NCI-H187 (cell line): Measurements from ENCODE around the gene PTPRO.

Experiments used
- DNase-seq, 2 experiments: peaks; one replicate each; lab custom pipeline; 2025; lab: John Stamatoyannopoulos, UW

The PTPRO gene

DNA sequence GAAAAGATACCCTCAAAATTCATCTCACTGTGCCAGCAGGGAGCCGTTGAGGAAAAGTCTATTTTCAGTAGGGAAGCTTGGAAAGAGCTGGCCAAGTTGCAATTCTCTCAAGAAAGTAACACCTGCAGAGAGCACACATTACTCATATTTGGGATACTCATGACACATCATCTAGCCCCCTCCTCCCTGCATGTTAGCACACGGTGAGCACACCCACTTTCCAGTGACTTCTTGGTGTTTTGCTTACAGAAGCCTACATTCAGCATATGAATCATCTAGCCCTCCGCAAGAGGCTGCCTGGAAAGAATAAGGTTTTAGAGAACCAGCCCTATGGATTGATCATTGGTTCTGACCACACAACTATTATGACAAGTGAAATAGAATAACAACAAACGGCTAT is 124.5 kb downstream of the PTPRO start:
- DNase-seq, result no peak

GRCh38 chr12:15453613-15454012 is 131.3 kb downstream of the PTPRO start:
- DNase-seq, result no peak

- DNase-seq, result no peak
Measured at GRCh38 chr12:15458008-15458407, 135.7 kb downstream of the PTPRO start.

- no peak for DNase-seq
Measured at GRCh38 chr12:15468911-15469310, 146.6 kb downstream of the PTPRO start.

GRCh38 chr12:15469356-15469755 is 147.0 kb downstream of the PTPRO start:
- DNase-seq, result no peak

- DNase-seq, result no peak
Measured at GRCh38 chr12:15472036-15472435, 149.7 kb downstream of the PTPRO start.

- DNase-seq, result no peak
Measured at GRCh38 chr12:15474766-15475165, 152.5 kb downstream of the PTPRO start.

DNA sequence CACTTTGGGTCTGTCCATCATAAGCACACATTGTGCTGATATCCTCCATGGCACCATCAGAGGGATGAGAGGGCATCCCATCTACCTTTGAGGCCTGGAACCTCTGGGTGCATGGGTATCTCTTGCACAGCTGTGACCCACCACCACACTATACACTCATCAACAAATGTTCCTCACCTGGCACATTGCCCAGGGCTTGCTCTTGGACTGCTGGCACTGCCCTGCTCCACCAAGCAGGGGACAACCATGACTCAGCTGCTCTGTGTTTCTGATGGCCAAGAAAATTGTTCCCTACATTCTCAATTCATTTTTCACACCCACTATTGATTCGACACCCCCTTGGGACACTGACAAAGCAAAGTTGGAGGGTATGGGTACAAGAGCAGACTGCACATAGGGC is 155.5 kb downstream of the PTPRO start:
- DNase-seq, result no peak

GRCh38 chr12:15481846-15482245 is 159.5 kb downstream of the PTPRO start:
- DNase-seq, result no peak

DNA sequence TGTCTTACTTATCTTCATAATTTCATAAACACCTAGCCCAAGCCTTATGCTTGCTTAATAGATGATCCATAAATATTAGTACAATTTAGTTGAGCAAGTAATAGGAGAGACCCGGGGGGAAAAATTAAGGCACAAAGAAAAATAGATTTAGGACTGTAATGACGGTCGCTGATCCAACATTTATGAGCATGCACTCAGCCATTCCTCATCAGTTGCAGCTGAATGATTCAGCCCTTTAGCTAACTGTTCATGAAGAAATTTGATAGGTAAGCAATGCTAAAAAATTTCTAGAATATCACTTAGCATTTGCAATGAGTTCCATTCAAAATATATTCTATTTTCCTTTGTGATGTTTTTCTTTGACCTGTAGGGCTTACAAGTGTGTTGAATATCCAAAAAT is 163.2 kb downstream of the PTPRO start:
- no peak for DNase-seq

DNA sequence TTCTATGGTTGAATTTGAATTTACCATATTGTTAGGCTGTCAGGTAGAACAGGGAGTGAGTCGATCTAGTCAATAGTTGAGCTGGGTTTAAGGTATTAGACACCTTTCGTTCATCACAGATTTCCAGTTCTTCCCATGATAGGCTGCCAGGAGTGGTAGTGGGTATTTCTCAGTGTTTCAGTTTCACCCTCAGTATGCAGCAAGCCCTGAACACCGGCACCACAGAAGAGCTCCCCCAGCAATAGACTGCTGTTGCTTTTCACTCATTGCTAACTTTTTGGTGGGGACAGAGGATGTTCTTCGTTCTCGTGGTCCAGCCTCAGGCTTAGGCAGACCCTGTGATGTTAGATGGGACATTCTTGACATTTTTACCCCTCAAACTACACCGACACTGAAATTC is 164.6 kb downstream of the PTPRO start:
- no peak for DNase-seq

GRCh38 chr12:15488481-15488880 is 166.2 kb downstream of the PTPRO start:
- no peak for DNase-seq

- no peak for DNase-seq
Measured at GRCh38 chr12:15494329-15495046, 172.2 kb downstream of the PTPRO start.

DNA sequence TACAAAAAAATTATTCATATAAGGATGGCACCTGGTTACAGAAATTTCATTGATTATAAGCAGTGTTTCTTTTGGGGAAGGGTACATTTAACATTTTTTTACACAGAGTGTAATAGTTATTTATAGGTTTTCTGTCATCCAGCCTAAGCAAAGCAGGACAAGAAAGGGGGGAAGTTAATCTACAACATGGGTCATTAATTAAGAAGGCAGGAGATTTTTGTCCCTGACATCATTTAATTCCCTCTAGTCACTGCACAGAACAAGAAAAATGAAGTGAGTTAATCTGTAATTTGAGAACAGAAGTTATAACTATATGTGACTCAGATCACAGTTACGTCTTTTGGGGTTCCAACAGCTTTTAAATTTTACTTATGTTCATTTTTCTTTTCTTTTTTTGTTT is 173.4 kb downstream of the PTPRO start:
- no peak for DNase-seq

GRCh38 chr12:15496738-15497137 is 174.4 kb downstream of the PTPRO start:
- DNase-seq, result no peak

DNA sequence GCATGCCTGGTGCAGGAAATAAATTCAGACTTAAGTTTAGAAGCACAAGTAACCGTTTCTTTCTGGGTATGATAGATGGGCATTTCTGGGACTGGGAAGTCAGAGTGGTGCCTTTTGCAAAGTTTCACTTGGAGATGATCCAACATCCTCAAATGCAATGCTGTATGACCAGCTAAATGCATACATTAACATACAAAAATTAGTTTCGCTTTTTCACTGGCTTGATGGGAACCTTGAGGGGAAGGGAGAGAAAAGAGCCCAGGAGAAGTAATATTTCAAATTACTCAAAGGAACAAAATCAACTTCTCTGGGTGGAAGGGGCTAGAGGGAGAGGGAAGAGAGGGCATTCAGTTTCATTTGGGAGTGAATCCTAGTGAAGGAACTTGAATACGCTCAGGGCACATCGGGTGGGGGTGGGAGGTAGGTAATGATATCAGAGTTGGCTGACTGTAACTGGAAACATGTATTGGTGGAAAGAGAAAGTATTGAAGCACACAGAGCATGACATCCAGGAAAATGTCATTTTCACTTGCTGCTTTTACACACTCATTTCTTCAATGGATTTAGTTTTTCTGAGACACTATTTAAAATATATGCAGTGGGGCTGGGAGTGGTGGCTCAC is 175.5 kb downstream of the PTPRO start:
- no peak for DNase-seq

- no peak for DNase-seq
Measured at GRCh38 chr12:15502211-15502610, 179.9 kb downstream of the PTPRO start.

GRCh38 chr12:15505616-15506015 is 183.3 kb downstream of the PTPRO start:
- DNase-seq, result no peak

DNA sequence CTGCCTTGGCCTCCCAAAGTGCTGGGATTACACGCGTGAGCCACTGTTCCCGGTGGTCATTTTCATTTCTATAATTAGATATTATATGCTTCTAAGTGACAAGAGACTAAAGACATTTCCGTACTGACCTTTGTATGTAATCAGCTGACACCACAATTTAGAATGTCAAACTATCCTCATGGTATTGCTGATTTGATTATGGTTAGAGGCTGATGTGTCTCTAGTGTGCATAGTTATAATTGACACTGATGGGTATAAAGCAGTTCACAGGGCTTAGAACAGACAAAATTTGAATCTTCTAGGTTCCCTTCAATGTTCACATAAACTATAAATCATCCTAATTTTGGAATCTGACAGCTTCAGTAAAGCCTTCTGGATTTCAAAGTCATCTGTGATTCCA is 192.7 kb downstream of the PTPRO start:
- DNase-seq, result no peak

DNA sequence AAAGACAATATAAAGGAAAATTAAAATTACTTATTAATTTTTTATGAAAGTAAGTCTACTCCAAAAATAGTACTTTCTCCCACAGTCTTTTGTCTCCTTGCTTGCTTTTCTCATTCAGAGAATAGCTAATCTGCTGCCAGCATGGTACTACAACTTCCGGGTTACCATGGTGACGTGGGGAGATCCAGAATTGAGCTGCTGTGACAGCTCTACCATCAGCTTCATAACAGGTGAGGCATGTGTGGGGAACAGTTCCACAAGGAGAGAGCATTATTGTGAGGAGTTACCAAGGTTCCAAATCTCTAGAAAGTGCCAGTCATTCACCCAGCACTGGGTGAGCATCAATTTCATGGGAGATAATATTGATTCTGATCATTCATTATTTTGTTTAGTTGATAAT is 197.8 kb downstream of the PTPRO start:
- DNase-seq, result no peak

- DNase-seq, result no peak
Measured at GRCh38 chr12:15520844-15521243, 198.5 kb downstream of the PTPRO start.

- peak in 1 of 2 experiments; percentile 2 for DNase-seq
Measured at GRCh38 chr12:15522574-15523187, 200.4 kb downstream of the PTPRO start.

DNA sequence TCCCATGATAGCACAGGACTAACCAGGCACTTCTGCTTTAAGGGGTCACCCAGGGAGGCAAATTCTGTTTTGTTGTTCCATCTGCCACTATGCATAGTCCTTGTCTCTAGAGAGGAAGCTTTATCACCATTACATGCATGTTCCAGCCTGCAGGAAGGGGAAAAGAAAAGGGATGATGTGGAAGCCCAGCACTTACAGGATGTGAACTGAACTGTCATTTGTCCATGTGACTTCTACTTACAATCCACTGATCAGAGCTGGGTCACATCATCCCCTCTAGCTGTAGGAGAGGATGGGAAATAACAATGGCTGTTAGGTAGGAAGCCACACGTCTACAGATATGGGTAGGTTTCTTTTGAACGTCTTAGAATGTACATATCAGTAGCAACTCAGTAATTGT is 203.1 kb downstream of the PTPRO start:
- DNase-seq, result no peak

- no peak for DNase-seq
Measured at GRCh38 chr12:15526033-15526432, 203.7 kb downstream of the PTPRO start.
